K562 (cell line): ENCODE measurements around the gene DRP2. TPM values are rescaled to one million over a fixed set of nuclear protein-coding genes. Genes with fewer than 3 reads are reported as not detected.

Source experiments
- ATAC-seq: fragments of 200-7000 bp; cut with Tn5 transposase; 3 replicates; pipeline ENCODE4 v1.9.1; 2020; ENCODE audit warnings: moderate library complexity
- BruUV-seq: library from RNA; stranded (reverse); fragments of 400-500 nt; replicated peaks from 2 replicates; lab custom pipeline; 2021; lab: Mats Ljungman, UMichigan
- CTCF ChIA-PET: fragments of 300-600 bp; formaldehyde crosslinking; extraction: SDS; loops from one replicate; lab custom pipeline; 2021; ENCODE audit warnings: low intra/inter-chr PET ratio; lab: Yijun Ruan, JAX
- POLR2A ChIA-PET: fragments of 300-600, 350-650 bp; sonication (Branson Sonifier 250); formaldehyde crosslinking; extraction: SDS; loops from one replicate; lab custom pipeline; 2021; ENCODE audit warnings: antibody characterized with exemption, inconsistent platforms; lab: Yijun Ruan, JAX
- DNase-seq, 4 experiments: peaks; one replicate each; pipeline versions ENCODE4 v3.0.0 to v3.0.0-alpha.2; 2011 to 2018; ENCODE audit warnings: low spot score in 3 of 4, mixed read lengths in 3 of 4; ENCODE audit errors: extremely low read depth in 1 of 4
- FAIRE-seq: peaks from 2 replicates; lab custom pipeline; 2011; peaks lifted over from hg19 to GRCh38; lab: Jason Lieb, UNC
- H2AFZ ChIP-seq: 2 replicates; pipeline ENCODE4 v1.6.0; 2011; ENCODE audit warnings: low read depth, low read length, control low read depth, inconsistent platforms
- H3K27ac ChIP-seq: fragments of 200-600 bp; 3 replicates; pipeline ENCODE4 v1.8.0; 2011; ENCODE audit warnings: low read depth, mild to moderate bottlenecking, control low read depth, inconsistent platforms, low read length, moderate library complexity, mixed read lengths; ENCODE audit errors: extremely low read depth
- H3K27me3 ChIP-seq, 2 experiments: fragments of 300-600 bp in 1 of 2; 2 replicates in 1 of 2; 3 replicates in 1 of 2; pipeline versions ENCODE4 v1.6.0 to v1.8.0; 2011; ENCODE audit warnings: inconsistent platforms in 2 of 2, low read length in 2 of 2, mild to moderate bottlenecking in 1 of 2, mixed read lengths in 1 of 2, moderate library complexity in 1 of 2; ENCODE audit not compliant: control insufficient read depth in 2 of 2, insufficient read depth in 2 of 2
- H3K36me3 ChIP-seq: fragments of 300-600 bp; 3 replicates; pipeline ENCODE4 v1.8.0; 2011; ENCODE audit warnings: mild to moderate bottlenecking, low read length, inconsistent platforms; ENCODE audit not compliant: control insufficient read depth, insufficient read depth
- H3K4me1 ChIP-seq, 2 experiments: fragments of 200-600 bp in 1 of 2; replicated peaks in 1 of 2; 2 replicates in 1 of 2; 3 replicates in 1 of 2; pipeline versions ENCODE4 v1.5.1 to v1.8.0; 2011; ENCODE audit warnings: inconsistent platforms in 2 of 2, low read length in 2 of 2, mild to moderate bottlenecking in 1 of 2, mixed read lengths in 1 of 2, moderate library complexity in 1 of 2; ENCODE audit not compliant: control insufficient read depth in 2 of 2, insufficient read depth in 2 of 2
- H3K4me2 ChIP-seq: 2 replicates; pipeline ENCODE4 v1.6.1; 2011; ENCODE audit warnings: low read length, control low read depth, inconsistent platforms, mixed read lengths; ENCODE audit not compliant: insufficient read depth
- H3K4me3 ChIP-seq: fragments of 200-600 bp; sonication (generic), shearing (Covaris generic); 2 replicates; pipeline ENCODE4 v1.5.1; 2016; ENCODE audit warnings: control low read depth, inconsistent platforms
- H3K79me2 ChIP-seq: fragments of 200-600 bp; 3 replicates; pipeline ENCODE4 v1.8.0; 2011; ENCODE audit warnings: low read length, inconsistent platforms; ENCODE audit not compliant: control insufficient read depth, insufficient read depth
- H3K9ac ChIP-seq, 2 experiments: 2 replicates each; pipeline versions ENCODE4 v1.6.0 to v1.6.1; 2011; ENCODE audit warnings: low read depth in 2 of 2, low read length in 2 of 2, control low read depth in 1 of 2, inconsistent platforms in 1 of 2, mild to moderate bottlenecking in 1 of 2, mixed read lengths in 1 of 2; ENCODE audit not compliant: insufficient read depth in 1 of 2
- H3K9me1 ChIP-seq: one replicate; pipeline ENCODE4 v1.6.0; 2011; ENCODE audit warnings: inconsistent platforms, mild to moderate bottlenecking, low read length, moderate library complexity; ENCODE audit not compliant: control insufficient read depth, insufficient read depth
- H3K9me3 ChIP-seq: replicated peaks from 2 replicates; pipeline ENCODE4 v1.5.1; 2011; ENCODE audit warnings: low read depth, low read length, inconsistent platforms; ENCODE audit not compliant: control insufficient read depth, insufficient read depth
- H4K20me1 ChIP-seq: replicated peaks from 2 replicates; pipeline ENCODE4 v1.6.1; 2011; ENCODE audit warnings: low read length, inconsistent platforms, mixed read lengths; ENCODE audit not compliant: control insufficient read depth, insufficient read depth
- HOXB6 ChIP-seq: fragments of 250-450 bp; sonication (Bioruptor Pico); IDR thresholded peaks from 2 replicates; pipeline ENCODE4 v1.5.1; 2022; ENCODE audit warnings: mild to moderate bottlenecking, borderline replicate concordance
- MEIS2 ChIP-seq: fragments of 450-650 bp; IDR thresholded peaks from 2 replicates; pipeline ENCODE4 v1.6.1; 2014; ENCODE audit warnings: mild to moderate bottlenecking; ENCODE audit not compliant: partially characterized antibody
- SPI1 ChIP-seq: IDR thresholded peaks from 2 replicates; pipeline ENCODE4 v1.6.1; 2011; ENCODE audit warnings: low read depth, low read length, control low read depth, borderline replicate concordance
- SRF ChIP-seq, 2 experiments: fragments of 250-450, 450-650 bp in 1 of 2; sonication (Bioruptor Pico) in 1 of 2; sonication (generic) in 1 of 2; formaldehyde crosslinking; IDR thresholded peaks; 2 replicates each; pipeline versions ENCODE4 v1.5.0 to v1.5.1; 2020 to 2022; ENCODE audit warnings: mild to moderate bottlenecking in 1 of 2, missing genetic modification reagents in 1 of 2
- STAT5B ChIP-seq: fragments of 250-450 bp; sonication (Bioruptor Pico); IDR thresholded peaks from 2 replicates; pipeline ENCODE4 v1.8.0; 2021; ENCODE audit warnings: mild to moderate bottlenecking, inconsistent platforms
- ZEB2 ChIP-seq: fragments of 450-650 bp; IDR thresholded peaks from 2 replicates; pipeline ENCODE4 v1.6.1; 2016
- WGBS: fragments of 100-300 bp; shearing (Covaris generic); methylation state at CpG from one replicate; pipeline ENCODE4 v1.1.6; 2016; ENCODE audit warnings: low coverage, mixed read lengths; ENCODE audit not compliant: insufficient coverage; ENCODE audit errors: missing lambda C conversion rate; 5-methylcytosine and 5-hydroxymethylcytosine counted together
- in situ Hi-C: fragments of 300-500 bp; cut with MboI; formaldehyde crosslinking; loops from 4 replicates; pipeline ENCODE4 v1.15.0; 2018; ENCODE audit warnings: inconsistent platforms, mixed read lengths
- intact Hi-C: fragments of 100-400 bp; cut with micrococcal nuclease; formaldehyde crosslinking; loops from 2 replicates; pipeline ENCODE4 v1.14.2; 2022
- polyA plus RNA-seq, 8 experiments: library from polyadenylated mRNA; depleted of rRNA in 4 of 8; stranded (reverse) in 5 of 8; unstranded in 3 of 8; fragments of >200 nt; fragmentation: Nextera tagmentation in 2 of 8; fragmentation: Illumina TruSeq in 1 of 8; extraction: Ambion mirVana in 2 of 8; extraction: Trizol in 1 of 8; gene quantifications; 2 replicates each; pipeline versions ENCODE4 v1.2.1 to v1.2.3, GENCODE V29; 2011 to 2014; ENCODE audit warnings: inconsistent platforms in 1 of 8, missing spikeins in 1 of 8
- total RNA-seq, 7 experiments: library from RNA; depleted of rRNA in 6 of 7; stranded (reverse); fragments of >200 nt in 6 of 7; fragmentation: Illumina TruSeq in 2 of 7; extraction: Trizol in 2 of 7; gene quantifications; 2 replicates each; pipeline versions ENCODE4 v1.2.1 to v1.2.3, GENCODE V29; 2011 to 2021; ENCODE audit warnings: low replicate concordance in 1 of 7
- TF ChIP-seq, protein P1 (sequence below): sonication (generic); formaldehyde crosslinking; IDR thresholded peaks from 2 replicates; pipeline ENCODE4 v1.4.0; 2020; ENCODE audit warnings: mild to moderate bottlenecking, missing genetic modification reagents
- TF ChIP-seq, protein P2 (sequence below): sonication (generic); formaldehyde crosslinking; IDR thresholded peaks from 2 replicates; pipeline ENCODE4 v1.8.0; 2022; ENCODE audit warnings: mild to moderate bottlenecking, missing genetic modification reagents
- TF ChIP-seq, protein P3 (sequence below): fragments of 450-650 bp; formaldehyde crosslinking; IDR thresholded peaks from 2 replicates; pipeline ENCODE4 v1.4.0; 2022; ENCODE audit warnings: missing genetic modification characterization

Gene DRP2
- total and polyA plus RNA-seq, 9 of the 15 experiments (the other 6 are each of a cell fraction or from before 2014, with no cell fraction given), result 0.01 to 0.30 (median 0.15) TPM

DNA sequence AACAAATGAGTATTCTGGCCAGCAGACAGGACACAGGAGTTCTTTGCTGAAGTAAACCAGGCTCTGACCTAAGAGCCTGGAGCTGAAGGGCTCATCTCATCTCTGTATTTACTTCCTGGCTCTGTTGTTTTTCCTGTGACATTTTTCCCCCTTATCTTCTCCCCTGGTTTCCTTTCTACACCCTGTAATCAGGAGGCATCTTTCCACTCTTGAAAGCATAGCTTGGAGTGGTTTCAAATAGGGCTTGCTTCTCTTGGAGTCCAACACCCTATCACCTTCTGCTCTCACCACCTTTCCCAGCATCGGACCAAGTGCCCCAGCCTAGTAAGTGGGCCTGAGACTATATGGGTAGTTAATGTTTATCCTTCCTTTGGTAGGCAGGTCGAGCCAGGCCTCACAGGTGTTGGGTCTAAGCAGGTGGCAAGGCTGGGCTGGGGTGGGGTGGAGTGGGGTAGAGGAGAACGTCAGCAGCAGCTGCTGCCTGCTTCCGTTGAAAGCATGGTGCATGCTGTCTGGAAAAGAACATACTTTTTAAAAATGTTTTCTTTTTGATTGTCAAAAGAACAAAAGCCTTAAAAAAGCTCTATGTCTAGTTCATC is 1.2 kb downstream of the DRP2 start:
- Histone ChIP-seq H3K4me3 (no peak overlapping the region), H4K20me1 (no peaks in the 10 kb centered on the region), H3K79me2 (no peaks in the 10 kb centered on the region), H3K4me1 (no peaks in the 10 kb centered on the region), H3K9ac (no peak overlapping the region), H3K36me3 (no peaks in the 10 kb centered on the region), H3K27ac (no peak overlapping the region), H3K27me3 (peaks cover 0 to 14% of the 10 kb centered on the region in 2 experiments; a peak in 4 of 5 replicates), H3K9me3 (no peaks in the 10 kb centered on the region), H3K4me2 (no peak overlapping the region), H3K9me1 (no peaks in the 10 kb centered on the region), H2AFZ (no peak overlapping the region)
- WGBS, result 0% methylated on average over 4 of the region's 4 CpGs
- CTCF ChIA-PET, result no interaction called here
- no peak; the same call in 2 of the 3 replicates for ATAC-seq
- POLR2A ChIA-PET, result interaction anchor here (0.6 kb wide), 1 partner anchor 1435 kb away, joined by 3 read pairs; no protein-coding TSS in a partner anchor
- intact Hi-C loops (no loop called here), in situ Hi-C loops (no loop called here)
- DNase-seq, result no peak
- FAIRE-seq, result no peak
- no TSS peak for BruUV-seq
- TF ChIP-seq HOXB6 (CRISPR knock-in tag) (no peak), SPI1 (no peak), STAT5B (CRISPR knock-in tag) (no peak), SRF (CRISPR knock-in tag; IDR thresholded peaks at IDR 0.05) (no peak), MEIS2 (no peak), ZEB2 (no peak)
- TF ChIP-seq, protein P1, sequence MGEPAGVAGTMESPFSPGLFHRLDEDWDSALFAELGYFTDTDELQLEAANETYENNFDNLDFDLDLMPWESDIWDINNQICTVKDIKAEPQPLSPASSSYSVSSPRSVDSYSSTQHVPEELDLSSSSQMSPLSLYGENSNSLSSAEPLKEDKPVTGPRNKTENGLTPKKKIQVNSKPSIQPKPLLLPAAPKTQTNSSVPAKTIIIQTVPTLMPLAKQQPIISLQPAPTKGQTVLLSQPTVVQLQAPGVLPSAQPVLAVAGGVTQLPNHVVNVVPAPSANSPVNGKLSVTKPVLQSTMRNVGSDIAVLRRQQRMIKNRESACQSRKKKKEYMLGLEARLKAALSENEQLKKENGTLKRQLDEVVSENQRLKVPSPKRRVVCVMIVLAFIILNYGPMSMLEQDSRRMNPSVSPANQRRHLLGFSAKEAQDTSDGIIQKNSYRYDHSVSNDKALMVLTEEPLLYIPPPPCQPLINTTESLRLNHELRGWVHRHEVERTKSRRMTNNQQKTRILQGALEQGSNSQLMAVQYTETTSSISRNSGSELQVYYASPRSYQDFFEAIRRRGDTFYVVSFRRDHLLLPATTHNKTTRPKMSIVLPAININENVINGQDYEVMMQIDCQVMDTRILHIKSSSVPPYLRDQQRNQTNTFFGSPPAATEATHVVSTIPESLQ (CRISPR knock-in tag), result no peak
- TF ChIP-seq, protein P2, sequence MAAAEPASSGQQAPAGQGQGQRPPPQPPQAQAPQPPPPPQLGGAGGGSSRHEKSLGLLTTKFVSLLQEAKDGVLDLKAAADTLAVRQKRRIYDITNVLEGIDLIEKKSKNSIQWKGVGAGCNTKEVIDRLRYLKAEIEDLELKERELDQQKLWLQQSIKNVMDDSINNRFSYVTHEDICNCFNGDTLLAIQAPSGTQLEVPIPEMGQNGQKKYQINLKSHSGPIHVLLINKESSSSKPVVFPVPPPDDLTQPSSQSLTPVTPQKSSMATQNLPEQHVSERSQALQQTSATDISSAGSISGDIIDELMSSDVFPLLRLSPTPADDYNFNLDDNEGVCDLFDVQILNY (CRISPR knock-in tag), result no peak
- TF ChIP-seq, protein P3, sequence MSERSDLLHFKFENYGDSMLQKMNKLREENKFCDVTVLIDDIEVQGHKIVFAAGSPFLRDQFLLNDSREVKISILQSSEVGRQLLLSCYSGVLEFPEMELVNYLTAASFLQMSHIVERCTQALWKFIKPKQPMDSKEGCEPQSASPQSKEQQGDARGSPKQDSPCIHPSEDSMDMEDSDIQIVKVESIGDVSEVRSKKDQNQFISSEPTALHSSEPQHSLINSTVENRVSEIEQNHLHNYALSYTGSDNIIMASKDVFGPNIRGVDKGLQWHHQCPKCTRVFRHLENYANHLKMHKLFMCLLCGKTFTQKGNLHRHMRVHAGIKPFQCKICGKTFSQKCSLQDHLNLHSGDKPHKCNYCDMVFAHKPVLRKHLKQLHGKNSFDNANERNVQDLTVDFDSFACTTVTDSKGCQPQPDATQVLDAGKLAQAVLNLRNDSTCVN (CRISPR knock-in tag), result no peak
